Measurements from ENCODE around the gene DSCAM.

DNA sequence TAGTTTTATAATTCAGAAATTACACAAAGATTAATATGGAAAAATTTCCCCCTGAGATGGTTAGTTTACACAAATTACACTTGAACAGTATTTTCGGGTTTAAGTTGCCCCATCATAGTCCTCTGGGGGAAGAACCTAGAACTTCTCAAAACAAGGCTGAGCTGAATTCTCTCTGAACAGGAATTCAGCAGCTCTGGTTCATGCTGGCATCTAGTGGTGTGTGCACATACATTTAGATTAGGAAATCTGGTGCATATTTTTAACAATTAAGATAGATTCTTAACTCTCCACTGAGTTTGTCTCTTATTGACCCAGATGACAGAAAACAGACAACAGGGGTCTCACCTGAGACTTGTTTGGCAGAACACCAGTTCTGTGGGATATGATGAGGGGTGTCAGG, 410.7 kb downstream of the DSCAM start:
- TF ChIP-seq, protein P1, sequence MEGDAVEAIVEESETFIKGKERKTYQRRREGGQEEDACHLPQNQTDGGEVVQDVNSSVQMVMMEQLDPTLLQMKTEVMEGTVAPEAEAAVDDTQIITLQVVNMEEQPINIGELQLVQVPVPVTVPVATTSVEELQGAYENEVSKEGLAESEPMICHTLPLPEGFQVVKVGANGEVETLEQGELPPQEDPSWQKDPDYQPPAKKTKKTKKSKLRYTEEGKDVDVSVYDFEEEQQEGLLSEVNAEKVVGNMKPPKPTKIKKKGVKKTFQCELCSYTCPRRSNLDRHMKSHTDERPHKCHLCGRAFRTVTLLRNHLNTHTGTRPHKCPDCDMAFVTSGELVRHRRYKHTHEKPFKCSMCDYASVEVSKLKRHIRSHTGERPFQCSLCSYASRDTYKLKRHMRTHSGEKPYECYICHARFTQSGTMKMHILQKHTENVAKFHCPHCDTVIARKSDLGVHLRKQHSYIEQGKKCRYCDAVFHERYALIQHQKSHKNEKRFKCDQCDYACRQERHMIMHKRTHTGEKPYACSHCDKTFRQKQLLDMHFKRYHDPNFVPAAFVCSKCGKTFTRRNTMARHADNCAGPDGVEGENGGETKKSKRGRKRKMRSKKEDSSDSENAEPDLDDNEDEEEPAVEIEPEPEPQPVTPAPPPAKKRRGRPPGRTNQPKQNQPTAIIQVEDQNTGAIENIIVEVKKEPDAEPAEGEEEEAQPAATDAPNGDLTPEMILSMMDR (conservative IDR thresholded peaks at IDR 0.05 in 1 of 2, IDR thresholded peaks at IDR 0.05 in 1 of 2; ENCODE audit: low read depth in 1 of 2, low read length in 2 of 2), result no peak
- TF ChIP-seq EZH2 (IDR thresholded peaks at IDR 0.05; ENCODE audit: low read length, missing control alignments), result no peak
